Stimulated activated CD4-positive, alpha-beta T cell treated with anti-CD3 and anti-CD28 coated beads, Interleukin-12 subunit alpha, Interleukin-12 subunit beta, amount 100 ng/mL, for 48 hours (primary cell): ENCODE data around the gene EIF3B.
"Not testable (repeated sequence)": the region's sequence is repeated elsewhere in the genome, so short reads cannot be mapped to it uniquely, and the experiment has no call there.

ENCODE experiments used
- DNase-seq, 3 donors: peaks; one replicate each; pipeline ENCODE4 v3.0.0-alpha.2; 2020; ENCODE audit warnings: low read depth in 2 of 3, low spot score in 1 of 3

The EIF3B gene

GRCh38 chr7:2399848-2400587, 45.4 kb downstream of the EIF3B start:
- no peak for DNase-seq

- DNase-seq, result no peak
These were observed 48.0 kb downstream of the EIF3B start for GRCh38 chr7:2402687-2403013.

GRCh38 chr7:2403014-2403717, 48.5 kb downstream of the EIF3B start, which contains the start of gene CHST12:
Gene CHST12 (plus strand): TSS chr7:2403611. CDS start chr7:2432640, 29,029 bp downstream.
- peak; percentile 87 to 91 (median 91) for DNase-seq

- no peak for DNase-seq
These were observed 49.4 kb downstream of the EIF3B start for GRCh38 chr7:2403718-2404648.

- no peak for DNase-seq
These were observed 50.1 kb downstream of the EIF3B start for GRCh38 chr7:2404714-2405119.

- no peak for DNase-seq
These were observed 50.6 kb downstream of the EIF3B start for GRCh38 chr7:2405201-2405600.

GRCh38 chr7:2405601-2406345, 51.1 kb downstream of the EIF3B start:
- DNase-seq, result peak; percentile 50 to 66 (median 57)

GRCh38 chr7:2409745-2410414, 55.3 kb downstream of the EIF3B start:
- no peak for DNase-seq

- DNase-seq, result no peak
These were observed 56.4 kb downstream of the EIF3B start for GRCh38 chr7:2411049-2411448.

GRCh38 chr7:2411815-2412586, 57.4 kb downstream of the EIF3B start:
- no peak for DNase-seq

GRCh38 chr7:2412587-2413201, 58.1 kb downstream of the EIF3B start:
- DNase-seq, result no peak

- DNase-seq, result no peak
These were observed 61.4 kb downstream of the EIF3B start for GRCh38 chr7:2416063-2416462.

GRCh38 chr7:2416650-2417049, 62.0 kb downstream of the EIF3B start:
- no peak for DNase-seq

- DNase-seq, result not testable (repeated sequence)
These were observed 62.6 kb downstream of the EIF3B start for GRCh38 chr7:2417178-2417577.

GRCh38 chr7:2417981-2418481, 63.4 kb downstream of the EIF3B start:
- peak in 1 of 3 donors; percentile 27 for DNase-seq

- DNase-seq, result no peak
These were observed 65.7 kb downstream of the EIF3B start for GRCh38 chr7:2420216-2420933.

GRCh38 chr7:2421943-2422310, 67.3 kb downstream of the EIF3B start:
- no peak for DNase-seq

GRCh38 chr7:2425749-2426148, 71.1 kb downstream of the EIF3B start:
- DNase-seq, result no peak
